Colonic mucosa (tissue), 4 donors: ENCODE results near the gene SLC31A1. TPM values are rescaled to one million over a fixed set of nuclear protein-coding genes. Genes with fewer than 3 reads are reported as not detected.

Experiments used
- DNase-seq: peaks from one replicate; pipeline ENCODE4 v3.0.0-alpha.2; 2020
- H3K27ac ChIP-seq: fragments of 200-600 bp; one replicate; pipeline ENCODE4 v1.8.0; 2021
- H3K27me3 ChIP-seq: fragments of 200-600 bp; one replicate; pipeline ENCODE4 v1.8.0; 2021
- H3K36me3 ChIP-seq: fragments of 200-600 bp; one replicate; pipeline ENCODE4 v1.8.0; 2021
- H3K4me1 ChIP-seq: fragments of 200-600 bp; one replicate; pipeline ENCODE4 v1.8.0; 2021; ENCODE audit warnings: mild to moderate bottlenecking
- H3K4me3 ChIP-seq: fragments of 200-600 bp; one replicate; pipeline ENCODE4 v1.8.0; 2021
- H3K9ac ChIP-seq, 2 donors: one replicate each; pipeline ENCODE4 v1.7.0; 2013; ENCODE audit warnings: control low read depth in 2 of 2, low read depth in 2 of 2, low read length in 2 of 2
- H3K9me3 ChIP-seq: fragments of 200-600 bp; one replicate; pipeline ENCODE4 v1.8.0; 2021
- intact Hi-C: fragments of 100-400 bp; cut with DNase I; formaldehyde crosslinking; loops from one replicate; pipeline ENCODE4 v1.14.1; 2022
- total RNA-seq, 2 donors: library from RNA; stranded (reverse); fragmentation: NEBNext Ultra II Directional in 1 of 2; extraction: Animal tissue kit (Norgen Biotek cat#: 25700) in 1 of 2; gene quantifications; one replicate each; pipeline ENCODE4 v1.2.1, GENCODE V29; 2021
- TF ChIP-seq, protein P1 (sequence below): fragments of 200-600 bp; IDR thresholded peaks from one replicate; pipeline ENCODE4 v1.8.0; 2022; ENCODE audit warnings: antibody characterized with exemption, mild to moderate bottlenecking
- donor health status: healthy.
- donor health status: DM: no; HTN: no; CAD: no.
- donor health status: DM: no; HTN: no; CAD: no.

The SLC31A1 gene
- total RNA-seq, 2 donors from 2014 or later: 51.1 to 57.1 TPM

DNA sequence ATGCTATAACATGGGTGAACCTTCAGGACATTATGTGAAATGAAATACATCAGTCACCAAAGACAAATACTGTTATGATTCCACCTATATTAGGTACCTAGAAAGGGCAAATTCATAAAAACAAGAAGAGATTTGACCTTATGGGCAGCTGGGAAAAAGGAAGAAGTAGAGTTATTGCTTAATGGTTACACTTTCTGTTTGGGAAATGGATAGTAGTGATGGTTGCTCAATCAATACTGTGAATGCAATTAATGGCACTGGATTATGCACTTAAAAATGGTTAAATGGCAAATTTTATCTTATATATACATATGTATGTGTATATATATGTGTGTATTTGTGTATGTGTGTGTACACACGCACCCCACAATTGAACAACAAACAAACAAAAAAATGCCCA lies 15.5 kb upstream of the SLC31A1 start:
- Histone ChIP-seq H3K9ac (no peak overlapping the region), H3K36me3 (no peaks in the 10 kb centered on the region), H3K4me3 (no peak overlapping the region), H3K27me3 (no peaks in the 10 kb centered on the region), H3K27ac (no peak overlapping the region), H3K4me1 (no peaks in the 10 kb centered on the region), H3K9me3 (no peaks in the 10 kb centered on the region)
- TF ChIP-seq, protein P1, sequence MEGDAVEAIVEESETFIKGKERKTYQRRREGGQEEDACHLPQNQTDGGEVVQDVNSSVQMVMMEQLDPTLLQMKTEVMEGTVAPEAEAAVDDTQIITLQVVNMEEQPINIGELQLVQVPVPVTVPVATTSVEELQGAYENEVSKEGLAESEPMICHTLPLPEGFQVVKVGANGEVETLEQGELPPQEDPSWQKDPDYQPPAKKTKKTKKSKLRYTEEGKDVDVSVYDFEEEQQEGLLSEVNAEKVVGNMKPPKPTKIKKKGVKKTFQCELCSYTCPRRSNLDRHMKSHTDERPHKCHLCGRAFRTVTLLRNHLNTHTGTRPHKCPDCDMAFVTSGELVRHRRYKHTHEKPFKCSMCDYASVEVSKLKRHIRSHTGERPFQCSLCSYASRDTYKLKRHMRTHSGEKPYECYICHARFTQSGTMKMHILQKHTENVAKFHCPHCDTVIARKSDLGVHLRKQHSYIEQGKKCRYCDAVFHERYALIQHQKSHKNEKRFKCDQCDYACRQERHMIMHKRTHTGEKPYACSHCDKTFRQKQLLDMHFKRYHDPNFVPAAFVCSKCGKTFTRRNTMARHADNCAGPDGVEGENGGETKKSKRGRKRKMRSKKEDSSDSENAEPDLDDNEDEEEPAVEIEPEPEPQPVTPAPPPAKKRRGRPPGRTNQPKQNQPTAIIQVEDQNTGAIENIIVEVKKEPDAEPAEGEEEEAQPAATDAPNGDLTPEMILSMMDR: no peak
- no peak for DNase-seq
- intact Hi-C loops: no loop called here

GRCh38 chr9:113210815-113211214 lies 10.5 kb upstream of the SLC31A1 start:
- intact Hi-C loops: no loop called here
- H3K36me3 ChIP-seq: no peaks in the 10 kb centered on the region
- no peaks in the 10 kb centered on the region for H3K9me3 ChIP-seq
- no peak overlapping the region for H3K27ac ChIP-seq
- H3K4me1 ChIP-seq: no peaks in the 10 kb centered on the region
- TF ChIP-seq, protein P1: no peak
- H3K4me3 ChIP-seq: no peak overlapping the region
- H3K27me3 ChIP-seq: no peaks in the 10 kb centered on the region
- DNase-seq: no peak
- H3K9ac ChIP-seq: no peak overlapping the region

GRCh38 chr9:113215132-113215531 lies 6.2 kb upstream of the SLC31A1 start:
- Histone ChIP-seq H3K9me3 (no peaks in the 10 kb centered on the region), H3K27me3 (no peaks in the 10 kb centered on the region), H3K4me3 (no peak overlapping the region), H3K9ac (no peak overlapping the region), H3K4me1 (peaks cover 5% of the 10 kb centered on the region), H3K36me3 (no peaks in the 10 kb centered on the region), H3K27ac (no peak overlapping the region)
- no peak for DNase-seq
- TF ChIP-seq, protein P1: no peak
- intact Hi-C loops: no loop called here

- peaks cover 8% of the 10 kb centered on the region for H3K4me1 ChIP-seq
- no peaks in the 10 kb centered on the region for H3K27me3 ChIP-seq
- no peak for DNase-seq
- intact Hi-C loops: no loop called here
- no peaks in the 10 kb centered on the region for H3K36me3 ChIP-seq
- TF ChIP-seq, protein P1: no peak
- no peak overlapping the region for H3K9ac ChIP-seq
- no peak overlapping the region for H3K4me3 ChIP-seq
- no peak overlapping the region for H3K27ac ChIP-seq
- H3K9me3 ChIP-seq: no peaks in the 10 kb centered on the region
Measured at GRCh38 chr9:113216406-113216805, 4.9 kb upstream of the SLC31A1 start.

DNA sequence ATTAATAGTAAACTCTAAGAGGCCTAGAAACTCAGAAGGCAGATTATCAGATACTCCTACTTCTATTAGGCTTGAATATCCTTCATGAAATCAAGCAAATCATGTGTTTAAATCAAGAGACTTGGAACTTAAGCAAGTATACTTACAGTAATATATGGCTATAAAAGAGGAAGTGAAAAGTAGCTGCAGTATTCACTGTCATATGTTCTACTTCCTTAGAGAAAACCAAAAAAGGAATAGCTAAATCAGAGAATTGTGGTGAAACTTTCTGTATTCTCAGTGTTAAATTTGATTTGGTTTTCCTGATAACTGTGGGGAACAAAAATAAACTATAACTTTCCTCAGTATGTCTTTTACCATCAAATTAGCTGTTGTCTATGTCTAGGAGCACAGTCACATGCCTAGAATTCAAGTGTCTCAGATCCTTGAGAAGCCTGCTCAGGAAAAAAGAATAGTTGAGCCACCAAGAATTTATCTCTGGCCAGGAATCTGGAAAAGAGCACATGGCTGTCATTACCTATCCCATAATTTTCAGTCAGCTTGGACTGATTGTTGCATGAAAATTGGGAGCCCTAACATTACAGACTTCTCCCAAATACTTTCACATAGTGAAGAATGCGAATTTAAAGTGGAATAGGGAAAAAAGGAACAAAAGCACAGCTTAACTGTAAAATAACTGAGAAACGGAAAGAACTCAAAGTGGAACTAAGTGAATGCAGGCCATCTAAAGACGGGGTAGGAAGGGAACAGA lies 2.0 kb upstream of the SLC31A1 start:
- no peak for DNase-seq
- no peak overlapping the region for H3K4me3 ChIP-seq
- no peaks in the 10 kb centered on the region for H3K27me3 ChIP-seq
- H3K36me3 ChIP-seq: no peaks in the 10 kb centered on the region
- H3K4me1 ChIP-seq: peaks cover 10% of the 10 kb centered on the region
- TF ChIP-seq, protein P1: no peak
- no peaks in the 10 kb centered on the region for H3K9me3 ChIP-seq
- intact Hi-C loops: no loop called here
- no peak overlapping the region for H3K9ac ChIP-seq
- H3K27ac ChIP-seq: peak overlapping the region; percentile 54
